Stomach (tissue), 4 donors: Measurements from ENCODE around the gene ENTR1.

Source experiments
- POLR2AphosphoS5 ChIP-seq, 3 donors: sonication (generic); formaldehyde crosslinking; IDR thresholded peaks; one replicate each; pipeline ENCODE4 v1.6.1; 2016; ENCODE audit warnings: antibody characterized with exemption in 3 of 3
- TF ChIP-seq, protein P1 (sequence below), 7 experiments: fragments of 450-650 bp in 4 of 7; fragments of 200-600 bp in 3 of 7; sonication (generic) in 3 of 7; IDR thresholded peaks; one replicate each; pipeline ENCODE4 v1.5.1; 2016 to 2019; ENCODE audit warnings: antibody characterized with exemption in 7 of 7, control low read depth in 2 of 7, mild to moderate bottlenecking in 1 of 7

DNA sequence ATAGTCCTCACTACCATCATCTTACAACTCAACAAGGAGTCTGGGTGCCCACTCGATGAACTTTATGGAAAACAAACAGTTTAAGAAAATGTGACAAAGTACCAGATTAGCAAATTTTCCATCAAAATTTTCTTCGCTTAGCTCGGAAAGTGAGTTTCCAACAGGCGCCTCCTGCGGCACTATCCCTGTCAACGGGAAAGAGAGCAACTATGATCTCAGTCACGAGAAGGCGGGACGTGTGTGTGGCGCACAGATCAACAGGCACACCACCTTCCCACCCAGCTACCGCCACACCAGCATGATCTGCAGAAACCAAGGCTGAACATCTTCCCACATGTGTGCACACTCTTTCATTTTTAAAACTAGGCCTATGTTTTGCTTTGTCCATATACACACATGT, 42.9 kb upstream of the ENTR1 start:
- TF ChIP-seq POLR2AphosphoS5 (IDR thresholded peaks at IDR 0.05): no peak
- TF ChIP-seq, protein P1, sequence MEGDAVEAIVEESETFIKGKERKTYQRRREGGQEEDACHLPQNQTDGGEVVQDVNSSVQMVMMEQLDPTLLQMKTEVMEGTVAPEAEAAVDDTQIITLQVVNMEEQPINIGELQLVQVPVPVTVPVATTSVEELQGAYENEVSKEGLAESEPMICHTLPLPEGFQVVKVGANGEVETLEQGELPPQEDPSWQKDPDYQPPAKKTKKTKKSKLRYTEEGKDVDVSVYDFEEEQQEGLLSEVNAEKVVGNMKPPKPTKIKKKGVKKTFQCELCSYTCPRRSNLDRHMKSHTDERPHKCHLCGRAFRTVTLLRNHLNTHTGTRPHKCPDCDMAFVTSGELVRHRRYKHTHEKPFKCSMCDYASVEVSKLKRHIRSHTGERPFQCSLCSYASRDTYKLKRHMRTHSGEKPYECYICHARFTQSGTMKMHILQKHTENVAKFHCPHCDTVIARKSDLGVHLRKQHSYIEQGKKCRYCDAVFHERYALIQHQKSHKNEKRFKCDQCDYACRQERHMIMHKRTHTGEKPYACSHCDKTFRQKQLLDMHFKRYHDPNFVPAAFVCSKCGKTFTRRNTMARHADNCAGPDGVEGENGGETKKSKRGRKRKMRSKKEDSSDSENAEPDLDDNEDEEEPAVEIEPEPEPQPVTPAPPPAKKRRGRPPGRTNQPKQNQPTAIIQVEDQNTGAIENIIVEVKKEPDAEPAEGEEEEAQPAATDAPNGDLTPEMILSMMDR (IDR thresholded peaks at IDR 0.05): no peak
